Activated CD4-positive, alpha-beta T cell treated with anti-CD3 and anti-CD28 coated beads, Interleukin-2, amount 50 U/mL, for 16 hours (primary cell): ENCODE data around the gene GLIS2.
"Not testable (repeated sequence)": the region's sequence is repeated elsewhere in the genome, so short reads cannot be mapped to it uniquely, and the experiment has no call there.

ENCODE experiments used
- DNase-seq: peaks from one replicate; pipeline ENCODE4 v3.0.0-alpha.2; 2020

Gene GLIS2

DNA sequence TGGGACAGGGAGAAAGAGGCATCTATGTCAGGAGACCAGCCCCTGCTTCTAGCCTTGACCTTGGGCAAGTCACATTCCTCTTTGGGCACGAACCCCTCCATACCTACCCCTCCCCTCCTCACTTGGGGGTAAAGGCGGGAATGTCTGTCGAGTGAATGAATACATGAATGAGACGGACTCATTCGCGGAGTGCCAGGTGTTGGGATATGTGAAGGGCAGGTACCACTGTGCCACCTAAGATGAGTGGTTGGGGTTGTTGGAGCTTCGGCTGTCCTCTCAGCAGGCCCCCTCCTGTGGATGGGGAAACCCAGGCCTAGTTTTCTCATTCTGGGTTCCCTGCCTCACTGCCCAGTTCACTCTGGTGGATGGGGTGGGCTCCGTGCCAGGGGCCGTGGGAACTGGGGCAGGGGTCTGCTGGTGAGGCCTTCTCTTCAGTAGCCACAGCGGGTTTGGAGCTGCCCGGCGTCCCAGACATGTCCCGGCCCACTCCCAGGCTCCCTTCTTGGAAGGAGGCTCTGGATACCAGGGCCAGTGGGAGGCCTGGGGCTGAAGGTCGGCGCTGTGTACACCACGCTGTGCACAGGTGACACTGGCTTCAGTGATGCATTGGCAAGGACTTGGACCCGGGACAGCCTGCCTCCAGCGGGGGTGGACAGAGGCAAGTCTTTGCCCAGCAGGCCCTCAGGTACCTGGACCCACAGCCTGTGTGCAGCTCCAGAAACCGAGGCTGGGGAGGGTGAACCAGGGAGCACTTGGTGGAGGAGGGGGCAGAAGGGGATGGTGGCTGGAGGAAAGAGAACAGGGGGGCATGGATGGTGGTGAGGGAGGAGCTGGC, 5.6 kb downstream of the GLIS2 start:
- no peak for DNase-seq

DNA sequence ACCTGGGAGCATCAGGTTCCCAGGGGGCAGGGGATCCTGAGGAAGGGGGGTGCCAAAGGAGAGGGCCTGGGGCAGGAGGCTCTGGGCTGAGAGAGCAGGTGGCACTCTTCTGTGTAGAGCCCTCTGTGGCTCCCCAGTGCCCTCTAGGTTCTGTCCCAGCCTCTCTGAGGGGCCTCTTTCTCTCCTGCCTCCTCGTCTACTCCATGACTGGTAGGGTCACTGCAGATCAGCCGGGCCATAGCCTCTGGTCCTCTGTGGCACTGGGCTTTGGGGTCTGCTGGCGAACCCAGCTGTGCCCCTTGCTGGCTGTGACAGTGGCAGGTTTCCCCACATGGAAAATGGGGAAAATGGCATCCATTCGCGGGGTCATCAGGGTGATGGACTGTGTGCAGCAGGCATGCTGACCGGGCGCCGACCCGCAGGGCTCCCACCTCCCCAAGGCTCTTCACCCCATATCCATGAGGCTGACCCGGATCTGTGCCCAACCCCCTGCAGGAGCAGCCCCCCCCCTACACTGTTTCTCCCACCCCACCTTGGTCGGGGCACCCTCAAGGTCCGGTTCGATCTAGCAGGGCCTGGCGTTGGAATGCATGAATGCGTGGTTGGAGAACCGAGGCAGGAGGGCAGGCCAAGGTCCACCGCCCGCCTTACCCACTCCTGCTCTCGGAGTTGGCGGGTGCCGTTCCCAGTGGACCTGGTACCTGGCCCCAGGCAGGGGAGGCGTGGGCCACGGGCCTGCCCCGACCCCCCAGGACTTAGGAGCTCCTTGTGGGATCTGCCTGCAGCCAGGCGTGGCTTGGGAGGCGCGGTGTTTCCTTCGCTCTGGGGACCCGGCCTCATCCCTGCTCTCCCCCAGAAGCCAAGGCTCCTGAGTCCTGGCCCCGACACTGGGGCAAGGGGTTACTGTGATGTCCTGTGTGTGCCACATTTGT, 6.5 kb downstream of the GLIS2 start:
- no peak for DNase-seq

DNA sequence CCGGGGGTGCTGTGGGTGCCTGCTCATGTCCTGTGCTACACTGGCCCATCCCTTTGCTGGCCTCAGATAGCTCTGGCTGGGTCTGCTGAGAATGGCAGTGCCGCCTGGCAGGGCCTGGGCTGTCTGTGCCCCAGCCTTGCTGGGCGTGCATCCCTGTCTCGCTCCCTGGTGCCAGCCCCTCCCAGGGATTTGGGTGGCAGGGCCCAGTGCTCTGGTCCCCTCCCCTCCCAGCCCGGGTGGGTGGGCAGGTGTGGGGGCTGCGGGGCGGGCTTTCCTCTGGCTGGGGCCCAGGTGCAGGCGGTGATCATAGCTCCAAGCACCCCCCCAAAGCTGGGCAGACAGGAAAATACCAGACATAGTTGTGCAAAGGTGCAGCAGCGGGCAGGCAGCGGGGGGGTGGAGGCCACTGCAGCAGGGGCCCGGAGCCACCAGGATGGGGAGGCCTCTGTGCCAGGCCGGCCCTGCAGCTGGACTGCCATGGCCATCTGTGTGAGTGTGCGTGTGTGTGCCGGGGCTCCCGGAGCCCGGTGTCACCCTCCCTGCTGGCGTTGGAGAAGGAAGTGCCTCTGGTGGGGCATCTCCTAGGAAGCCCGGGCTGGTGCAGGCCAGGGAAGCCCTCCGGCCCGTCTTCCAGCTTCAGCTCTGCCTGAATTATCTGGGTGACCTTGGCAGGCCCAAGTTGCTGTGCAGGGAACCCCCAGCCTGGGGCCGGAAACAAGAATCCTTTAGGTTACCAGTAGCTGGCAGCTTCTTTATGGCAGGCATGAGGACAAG, 7.4 kb downstream of the GLIS2 start:
- DNase-seq: no peak

DNA sequence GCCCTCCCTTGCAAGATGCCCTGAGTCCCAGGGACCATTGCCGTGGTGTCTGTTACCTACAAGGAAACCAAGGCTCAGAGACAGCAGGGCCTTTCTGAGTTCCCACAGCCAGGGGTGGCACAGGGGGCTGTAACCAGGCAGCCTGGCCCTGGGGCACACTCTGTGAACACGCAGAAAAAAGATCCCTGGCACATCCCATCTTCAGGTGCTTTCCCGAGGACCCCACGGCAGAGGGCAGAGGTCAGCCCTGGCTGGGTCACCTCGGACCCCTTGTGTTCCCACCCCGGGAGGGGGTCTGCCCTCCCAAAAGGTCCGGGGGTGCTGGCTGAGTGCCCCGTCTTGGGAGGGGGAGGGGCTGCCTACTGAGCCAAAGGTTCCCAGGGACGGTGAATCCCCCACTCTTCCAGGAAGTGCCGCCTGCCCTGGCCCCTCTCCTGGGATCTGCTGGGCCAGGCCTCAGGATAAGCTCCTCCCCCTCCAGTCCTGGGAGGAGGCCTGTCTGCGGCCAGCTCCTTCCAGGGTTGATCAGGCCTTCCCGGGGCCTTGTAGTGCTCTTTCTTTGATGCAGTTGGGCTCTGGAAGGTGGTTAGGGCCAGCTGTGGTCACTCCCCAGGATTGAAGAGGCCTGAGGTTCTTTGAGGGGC, 8.1 kb downstream of the GLIS2 start:
- DNase-seq: no peak

DNA sequence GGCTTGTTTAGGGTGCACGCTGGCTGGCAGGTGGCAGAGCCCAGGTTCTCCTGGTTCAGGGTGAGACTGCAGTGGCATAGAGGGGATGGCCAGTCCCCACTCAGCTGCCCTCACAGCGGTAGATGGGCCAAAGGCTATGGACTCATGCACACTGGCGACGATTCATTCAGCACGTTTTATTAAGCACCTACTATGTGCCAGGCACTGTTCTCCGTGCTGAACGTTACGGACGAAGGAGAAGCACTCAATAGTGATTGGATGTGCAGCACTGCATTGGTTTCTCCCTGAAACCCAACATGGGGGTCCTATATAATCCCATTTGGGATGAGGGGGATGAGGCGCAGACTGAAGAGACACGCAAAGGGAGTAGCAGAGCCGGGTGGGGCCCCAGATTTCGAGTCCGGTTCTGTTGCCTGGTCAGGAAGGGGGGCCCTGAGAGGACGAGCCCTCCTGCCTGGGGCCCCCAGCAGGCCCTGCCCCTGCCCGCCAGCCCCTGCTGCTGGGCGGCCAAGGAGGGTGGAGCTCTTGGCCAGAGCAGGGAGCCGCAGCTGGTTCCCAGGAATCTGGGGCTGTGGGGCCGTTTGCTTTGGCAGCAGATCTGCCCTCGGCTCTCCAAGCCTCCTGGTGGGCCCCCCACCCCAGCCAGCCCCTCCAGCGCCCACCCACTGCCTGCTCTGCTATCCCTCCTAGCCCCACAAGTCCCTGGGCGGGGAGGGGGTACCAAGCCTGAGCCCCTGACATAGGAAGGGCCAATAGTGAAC, 8.8 kb downstream of the GLIS2 start:
- DNase-seq: no peak

DNA sequence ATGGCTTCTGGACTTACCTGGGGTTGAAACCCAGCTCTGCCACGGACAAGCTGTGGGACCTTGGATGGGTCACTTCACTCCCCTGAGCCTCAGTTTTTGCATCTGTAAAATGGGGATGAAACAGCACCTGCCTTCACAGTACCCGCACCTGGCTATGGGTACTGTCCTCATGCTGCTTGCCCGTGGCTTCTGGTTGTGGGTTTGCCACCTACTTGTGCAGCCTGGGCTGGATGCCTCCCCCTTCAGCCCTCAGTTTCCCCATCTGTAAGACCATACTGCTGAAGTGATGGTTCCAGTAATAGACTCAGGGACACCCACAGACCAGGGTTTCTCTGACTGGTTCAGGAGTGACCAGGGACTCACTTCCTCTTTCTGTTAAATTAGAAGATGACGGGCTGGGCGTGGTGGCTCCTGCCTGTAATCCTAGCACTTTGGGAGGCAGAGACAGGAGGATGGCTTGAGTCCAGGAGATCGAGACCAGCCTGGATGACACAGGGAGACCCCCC, 9.4 kb downstream of the GLIS2 start:
- no peak for DNase-seq

DNA sequence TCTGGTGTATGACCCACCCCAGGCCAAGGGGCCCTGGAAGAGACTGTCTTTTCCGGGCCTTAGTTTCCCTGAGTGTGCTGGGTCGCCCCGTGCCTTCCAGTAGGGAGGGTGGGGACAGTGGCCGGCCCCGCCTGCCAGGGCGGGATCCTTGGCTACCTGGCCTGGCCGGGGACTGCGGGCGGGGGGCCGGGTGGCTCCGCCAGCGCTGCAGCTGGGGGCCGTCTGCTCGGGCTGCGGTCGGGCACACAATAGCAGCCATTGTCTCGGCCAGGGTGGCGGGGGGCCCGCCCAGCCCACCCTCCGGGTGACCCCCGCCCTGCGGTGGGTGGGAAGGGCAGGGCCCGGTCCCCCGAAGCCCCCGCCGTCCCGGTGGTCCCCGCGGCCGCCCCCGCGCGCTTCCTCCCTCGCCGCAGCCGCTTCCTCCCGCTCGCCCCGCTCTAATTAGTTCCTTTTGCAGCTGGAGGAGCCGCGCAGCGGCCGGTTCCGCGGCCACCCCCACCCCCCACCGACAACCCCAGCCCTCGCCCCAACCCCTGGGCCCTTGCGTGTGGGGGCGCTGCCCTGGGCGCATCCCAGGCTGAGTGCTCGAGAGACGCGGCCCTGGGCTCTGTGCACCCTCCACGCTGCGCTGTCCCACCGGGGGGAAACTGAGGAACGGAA, 11.6 kb downstream of the GLIS2 start:
- no peak for DNase-seq

DNA sequence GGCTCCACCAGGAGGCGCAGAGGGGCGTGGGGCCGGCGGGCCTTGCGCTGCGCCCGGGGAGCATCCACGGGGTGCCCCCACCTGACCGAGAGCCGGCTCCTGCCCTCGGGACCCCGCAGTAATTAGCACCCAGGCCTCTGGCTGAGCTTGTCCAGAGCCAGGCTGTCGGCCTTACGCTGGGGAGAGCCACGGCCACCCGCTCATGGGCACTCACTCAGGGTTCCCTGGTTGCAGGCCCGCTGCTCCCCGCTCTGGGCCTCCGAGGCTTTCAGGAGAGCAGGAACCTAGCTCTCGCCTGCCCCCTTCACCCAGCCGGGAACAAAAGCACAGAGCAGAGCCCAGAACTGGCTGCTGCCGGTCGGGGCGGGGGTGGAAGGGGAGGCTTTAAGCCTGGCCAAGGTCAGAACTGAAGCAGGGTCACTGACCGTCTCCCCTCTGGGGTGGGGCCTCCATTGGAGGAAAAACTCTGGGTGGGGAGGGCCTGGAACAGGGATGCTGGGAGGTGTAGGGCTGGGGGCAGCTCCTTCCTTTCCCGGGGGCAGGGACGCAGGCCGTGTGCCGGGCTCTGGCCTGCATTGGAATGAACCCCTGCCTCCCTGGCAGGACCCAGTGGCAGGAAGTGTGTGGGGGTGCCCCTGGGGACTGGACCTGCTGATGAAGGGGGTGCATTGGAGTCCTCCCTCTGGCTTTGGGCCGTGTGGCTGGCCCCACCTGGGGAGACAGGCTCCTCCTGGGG, 12.3 kb downstream of the GLIS2 start:
- DNase-seq: peak; percentile 47

DNA sequence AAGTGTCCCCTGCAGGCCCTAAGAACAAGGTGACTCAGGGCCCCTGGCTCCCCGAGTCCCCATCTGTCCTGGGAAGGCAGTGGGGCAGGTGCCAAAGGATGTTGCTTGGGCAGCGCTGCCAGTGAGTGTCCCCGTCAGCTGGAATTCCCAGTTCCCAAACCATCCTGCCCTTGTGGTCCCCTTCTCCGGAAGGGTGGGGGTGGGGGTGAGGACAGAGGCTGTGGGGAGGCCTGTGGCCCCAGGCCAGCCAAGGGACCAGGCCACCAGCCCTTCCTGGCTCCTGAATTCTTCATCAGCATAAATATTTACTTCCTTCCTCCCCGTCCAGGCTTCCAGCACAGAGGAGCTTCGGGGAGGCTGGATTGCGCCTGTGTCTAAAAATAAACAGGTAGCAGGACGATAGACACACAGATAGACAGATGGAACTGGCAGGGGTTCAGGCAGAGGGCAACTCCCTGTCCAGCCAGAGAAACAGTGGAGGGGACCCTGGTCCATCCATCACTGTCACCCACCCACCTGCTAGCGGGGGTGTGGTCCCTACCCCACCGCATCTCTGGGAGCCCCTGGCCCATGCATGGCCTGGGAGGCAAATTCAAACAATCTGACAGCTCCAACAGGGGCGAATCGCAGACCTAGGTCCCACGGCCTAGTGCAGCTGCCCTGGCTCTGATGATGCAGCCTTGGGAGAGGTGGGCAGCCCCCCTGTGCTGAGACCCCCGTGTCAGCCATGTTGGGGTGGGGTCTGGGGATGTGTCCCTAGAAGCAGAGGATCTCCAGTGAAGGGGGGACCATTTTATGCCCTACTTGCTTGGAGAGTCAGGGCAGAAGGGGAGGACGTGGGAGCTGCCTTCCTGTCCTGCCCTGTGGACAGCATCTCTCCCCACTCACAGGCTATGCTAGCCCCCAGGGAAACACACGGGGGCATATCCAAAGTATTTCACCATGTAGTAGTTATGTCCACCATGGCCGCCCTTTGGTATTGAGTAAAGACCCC, 13.2 kb downstream of the GLIS2 start:
- DNase-seq: no peak

DNA sequence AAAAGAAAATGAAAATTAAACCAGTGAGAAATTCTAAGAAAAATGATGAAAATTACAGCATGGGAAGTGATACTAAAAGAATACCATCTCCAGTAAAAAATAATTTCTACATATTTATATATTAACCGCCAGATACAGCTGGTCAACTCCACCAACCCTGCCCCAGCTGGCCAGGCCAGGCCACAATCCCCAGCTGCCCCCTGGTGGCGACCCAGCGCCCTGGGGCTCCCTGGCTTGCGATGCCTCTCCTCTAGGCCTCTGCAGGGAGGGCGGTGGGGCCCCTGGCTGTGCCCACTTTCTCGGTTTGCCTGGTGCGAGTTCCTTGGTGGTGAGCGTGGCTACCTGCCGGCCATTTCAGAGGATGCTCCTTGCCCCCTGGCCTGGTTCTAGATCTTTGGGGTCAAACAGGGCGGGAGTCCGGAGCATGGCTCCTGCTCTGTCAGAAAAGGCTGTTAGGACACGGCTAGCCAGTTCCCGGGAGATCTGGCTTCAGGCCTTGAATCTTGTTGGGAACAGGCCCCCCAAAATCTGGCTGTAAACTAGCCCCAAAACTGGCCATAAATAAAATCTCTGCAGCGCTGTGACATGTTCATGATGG, 14.5 kb downstream of the GLIS2 start:
- peak; percentile 61 for DNase-seq

DNA sequence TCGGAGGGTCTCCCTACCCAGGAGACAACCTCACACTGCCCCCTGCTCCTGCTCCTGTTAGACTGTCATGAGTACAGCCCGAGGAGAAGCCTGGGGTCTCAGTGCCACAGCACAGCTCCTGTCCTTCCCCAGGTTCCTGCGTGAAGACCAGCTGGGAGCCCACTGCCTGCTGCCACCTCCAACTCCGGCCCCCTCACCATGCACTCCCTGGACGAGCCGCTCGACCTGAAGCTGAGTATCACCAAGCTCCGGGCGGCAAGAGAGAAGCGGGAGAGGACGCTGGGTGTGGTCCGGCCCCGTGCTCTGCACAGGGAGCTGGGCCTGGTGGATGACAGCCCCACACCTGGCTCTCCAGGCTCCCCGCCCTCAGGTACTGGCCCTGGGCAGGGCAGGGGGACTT, 16.2 kb downstream of the GLIS2 start:
- DNase-seq: no peak

DNA sequence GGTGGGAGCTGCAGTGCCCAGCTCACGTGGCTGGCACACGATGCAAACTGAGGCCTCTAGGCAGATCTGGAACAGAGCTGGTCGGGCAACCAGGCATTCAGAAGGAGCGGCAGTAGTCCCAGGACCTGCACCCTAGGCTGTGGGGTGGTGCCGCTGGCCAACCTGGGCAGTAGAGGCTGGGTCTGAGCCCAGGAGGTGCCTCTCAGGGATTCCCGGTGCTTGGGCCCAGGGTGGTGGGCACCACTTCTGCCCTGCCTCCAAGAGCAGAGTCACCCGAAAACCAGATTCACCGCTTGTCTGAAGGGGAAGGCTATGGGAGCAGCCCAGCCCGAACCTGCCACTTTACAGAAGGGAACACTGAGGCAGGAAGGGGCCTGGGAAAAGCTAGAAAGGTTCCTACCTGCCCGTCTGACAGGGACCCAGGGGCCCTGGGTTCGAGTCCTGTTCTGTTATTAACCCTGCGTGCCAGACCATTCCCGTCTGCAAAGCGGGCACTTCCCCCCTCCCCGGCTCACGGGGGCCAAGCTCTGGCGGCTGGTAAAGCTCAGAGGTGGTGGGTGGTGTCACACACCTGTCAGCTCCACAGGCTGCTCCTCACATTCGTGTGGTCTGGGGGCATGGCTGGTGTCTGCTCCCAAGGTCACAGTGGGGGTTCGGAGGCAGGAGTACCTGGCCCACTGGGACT, 16.9 kb downstream of the GLIS2 start:
- no peak for DNase-seq

DNA sequence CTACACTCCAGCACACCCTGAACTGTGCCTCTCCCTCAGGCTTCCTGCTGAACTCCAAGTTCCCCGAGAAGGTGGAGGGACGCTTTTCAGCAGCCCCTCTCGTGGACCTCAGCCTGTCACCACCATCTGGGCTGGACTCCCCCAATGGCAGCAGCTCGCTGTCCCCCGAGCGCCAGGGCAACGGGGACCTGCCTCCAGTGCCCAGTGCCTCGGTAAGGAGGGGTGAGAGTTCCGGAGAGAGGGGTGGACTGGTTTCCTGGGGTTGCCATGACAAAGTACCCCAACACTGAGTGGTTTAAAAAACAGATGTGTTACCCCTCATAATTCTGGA, 17.4 kb downstream of the GLIS2 start:
- DNase-seq: no peak

DNA sequence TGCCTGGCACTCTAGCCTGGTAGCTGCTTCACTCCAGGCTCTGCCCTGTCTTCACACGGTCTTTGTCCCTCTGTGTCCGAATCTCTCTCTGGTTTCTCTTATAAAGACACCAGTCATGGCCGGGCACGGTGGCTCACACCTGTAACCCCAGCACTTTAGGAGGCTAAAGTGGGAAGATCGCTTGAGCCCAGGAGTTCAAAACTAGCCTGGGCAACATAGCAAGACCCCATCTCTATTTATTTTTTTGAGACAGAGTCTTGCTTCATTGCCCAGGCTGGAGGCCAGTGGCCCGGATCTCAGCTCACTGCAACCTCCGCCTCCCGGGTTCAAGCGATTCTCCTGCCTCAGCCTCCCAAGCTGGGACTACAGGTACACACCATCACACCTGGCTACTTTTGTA, 17.8 kb downstream of the GLIS2 start:
- not testable (repeated sequence) for DNase-seq

DNA sequence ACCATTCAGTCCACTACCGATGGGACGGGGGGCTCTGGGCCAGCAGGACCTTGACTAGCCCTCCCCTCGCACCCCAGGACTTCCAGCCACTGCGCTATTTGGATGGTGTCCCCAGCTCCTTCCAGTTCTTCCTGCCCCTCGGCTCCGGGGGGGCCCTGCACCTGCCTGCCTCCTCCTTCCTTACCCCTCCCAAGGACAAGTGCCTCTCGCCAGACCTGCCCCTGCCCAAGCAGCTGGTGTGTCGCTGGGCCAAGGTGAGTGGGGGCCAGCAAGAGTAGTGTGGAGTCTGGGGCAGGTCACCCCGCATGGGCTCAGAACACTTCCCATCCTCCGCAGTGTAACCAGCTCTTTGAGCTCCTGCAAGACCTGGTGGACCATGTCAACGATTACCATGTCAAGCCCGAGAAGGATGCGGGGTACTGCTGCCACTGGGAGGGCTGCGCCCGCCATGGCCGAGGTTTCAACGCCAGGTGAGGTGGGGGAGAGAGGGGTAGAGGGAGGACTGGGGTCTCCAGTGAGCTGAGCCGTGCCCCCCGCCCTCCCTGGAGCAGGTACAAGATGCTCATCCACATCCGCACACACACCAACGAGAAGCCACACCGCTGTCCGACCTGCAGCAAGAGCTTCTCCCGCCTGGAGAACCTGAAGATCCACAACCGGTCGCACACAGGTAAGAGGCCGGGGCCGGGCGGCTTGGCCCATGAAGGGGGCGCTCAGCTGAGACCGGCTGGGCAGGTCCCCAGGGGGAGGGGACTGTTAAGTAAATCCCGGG, 19.0 kb downstream of the GLIS2 start:
- DNase-seq: no peak

DNA sequence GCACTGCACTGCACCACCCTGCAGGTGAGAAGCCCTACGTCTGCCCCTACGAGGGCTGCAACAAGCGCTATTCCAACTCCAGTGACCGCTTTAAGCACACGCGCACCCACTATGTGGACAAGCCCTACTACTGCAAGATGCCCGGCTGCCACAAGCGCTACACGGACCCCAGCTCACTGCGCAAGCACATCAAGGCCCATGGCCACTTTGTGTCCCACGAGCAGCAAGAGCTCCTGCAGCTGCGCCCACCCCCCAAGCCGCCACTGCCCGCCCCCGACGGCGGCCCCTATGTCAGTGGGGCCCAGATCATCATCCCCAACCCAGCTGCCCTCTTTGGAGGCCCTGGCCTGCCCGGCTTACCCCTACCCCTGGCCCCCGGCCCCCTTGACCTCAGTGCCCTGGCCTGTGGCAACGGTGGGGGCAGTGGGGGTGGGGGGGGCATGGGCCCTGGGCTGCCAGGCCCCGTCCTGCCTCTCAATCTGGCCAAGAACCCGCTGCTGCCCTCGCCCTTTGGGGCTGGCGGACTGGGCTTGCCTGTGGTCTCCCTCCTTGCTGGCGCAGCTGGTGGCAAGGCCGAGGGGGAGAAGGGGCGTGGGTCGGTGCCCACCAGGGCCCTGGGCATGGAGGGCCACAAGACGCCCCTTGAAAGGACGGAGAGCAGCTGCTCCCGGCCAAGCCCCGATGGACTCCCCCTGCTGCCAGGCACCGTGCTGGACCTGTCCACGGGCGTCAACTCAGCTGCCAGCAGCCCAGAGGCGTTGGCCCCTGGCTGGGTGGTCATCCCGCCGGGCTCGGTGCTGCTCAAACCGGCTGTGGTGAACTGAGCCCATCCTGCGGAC, 21.1 kb downstream of the GLIS2 start:
- DNase-seq: no peak
